Hematopoietic multipotent progenitor cell treated with erythropoietin and hydrocortisone succinate and interleukin-3 and kit ligand, for 15 days (in vitro differentiated cells): Measurements from ENCODE around the gene AGPS.
A peak's percentile ranks its signal among the peaks of the same experiment; 100 is the strongest.
"Not testable (repeated sequence)": the region's sequence is repeated elsewhere in the genome, so short reads cannot be mapped to it uniquely, and the experiment has no call there.

Experiments used
- DNase-seq: peaks from one replicate; pipeline ENCODE4 v3.0.0-alpha.2; 2015; ENCODE audit warnings: low spot score

Gene AGPS

GRCh38 chr2:177391822-177392372 is 676 bp upstream of the AGPS start:
- no peak for DNase-seq

- no peak for DNase-seq
Observed at GRCh38 chr2:177393203-177393755, 706 bp downstream of the AGPS start.

- no peak for DNase-seq
Observed at GRCh38 chr2:177393824-177394593, 1.4 kb downstream of the AGPS start.

GRCh38 chr2:177394594-177394973 is 2.0 kb downstream of the AGPS start:
- no peak for DNase-seq

GRCh38 chr2:177395351-177396065 is 2.9 kb downstream of the AGPS start:
- no peak for DNase-seq

GRCh38 chr2:177396703-177397460 is 4.3 kb downstream of the AGPS start:
- no peak for DNase-seq

- no peak for DNase-seq
Observed at GRCh38 chr2:177397481-177398289, 5.1 kb downstream of the AGPS start.

GRCh38 chr2:177398290-177398683 is 5.7 kb downstream of the AGPS start:
- no peak for DNase-seq

- no peak for DNase-seq
Observed at GRCh38 chr2:177398791-177399190, 6.2 kb downstream of the AGPS start.

- no peak for DNase-seq
Observed at GRCh38 chr2:177399376-177399775, 6.8 kb downstream of the AGPS start.

GRCh38 chr2:177400337-177400923 is 7.9 kb downstream of the AGPS start:
- no peak for DNase-seq

GRCh38 chr2:177402096-177402495 is 9.5 kb downstream of the AGPS start:
- no peak for DNase-seq

GRCh38 chr2:177403838-177404237 is 11.3 kb downstream of the AGPS start:
- no peak for DNase-seq

- DNase-seq = no peak
Observed at GRCh38 chr2:177404243-177404642, 11.7 kb downstream of the AGPS start.

- DNase-seq = no peak
Observed at GRCh38 chr2:177405029-177405692, 12.6 kb downstream of the AGPS start.

- DNase-seq = no peak
Observed at GRCh38 chr2:177406182-177406581, 13.6 kb downstream of the AGPS start.

- no peak for DNase-seq
Observed at GRCh38 chr2:177407031-177407430, 14.5 kb downstream of the AGPS start.

- not testable (repeated sequence) for DNase-seq
Observed at GRCh38 chr2:177410629-177411028, 18.1 kb downstream of the AGPS start.

GRCh38 chr2:177413703-177414102 is 21.1 kb downstream of the AGPS start:
- DNase-seq = no peak

GRCh38 chr2:177419274-177419673 is 26.7 kb downstream of the AGPS start:
- DNase-seq = peak; percentile 29
